Pancreas (tissue), 10 donors: Measurements from ENCODE around the gene GABRG2. TPM values are rescaled to one million over a fixed set of nuclear protein-coding genes. Genes with fewer than 3 reads are reported as not detected.

Experiments
- ATAC-seq, 4 donors: fragments of 200-7000 bp; cut with Tn5 transposase; one replicate each; pipeline versions ENCODE4 v1.8.0 to v1.9.1; 2020; ENCODE audit warnings: mild to moderate bottlenecking in 4 of 4, moderate library complexity in 4 of 4
- DNase-seq, 6 donors: peaks; one replicate each; pipeline ENCODE4 v3.0.0-alpha.2; 2020
- FAIRE-seq: peaks from 2 replicates; lab custom pipeline; 2012; peaks lifted over from hg19 to GRCh38; lab: Jason Lieb, UNC
- H3K27ac ChIP-seq, 4 donors: fragments of 200-600 bp; sonication (generic); 1 replicate in 3 of 4; 2 replicates in 1 of 4; pipeline versions ENCODE4 v1.5.0 to v1.8.0; 2020
- H3K27me3 ChIP-seq, 4 donors: fragments of 200-600 bp; one replicate each; pipeline ENCODE4 v1.8.0; 2021
- H3K36me3 ChIP-seq, 3 donors: fragments of 200-600 bp; sonication (generic) in 1 of 3; one replicate each; pipeline versions ENCODE4 v1.5.0 to v1.8.0; 2020 to 2021
- H3K4me1 ChIP-seq, 3 donors: fragments of 200-600 bp; one replicate each; pipeline ENCODE4 v1.8.0; 2021
- H3K4me3 ChIP-seq, 4 donors: fragments of 200-600 bp; sonication (generic) in 2 of 4; one replicate each; pipeline versions ENCODE4 v1.5.0 to v1.8.0; 2020 to 2021
- H3K9me3 ChIP-seq, 4 donors: fragments of 200-600 bp; one replicate each; pipeline ENCODE4 v1.8.0; 2021
- CTCF ChIP-seq, 4 donors: fragments of 200-600 bp; sonication (generic) in 3 of 4; IDR thresholded peaks; one replicate each; pipeline versions ENCODE4 v1.5.0 to v1.8.0; 2021; ENCODE audit warnings: antibody characterized with exemption in 4 of 4
- WGBS, 2 donors: extraction: QIAGEN DNeasy Blood & Tissue Kit; methylation state at CpG; one replicate each; pipeline ENCODE4 v1.1.7; 2013; 5-methylcytosine and 5-hydroxymethylcytosine counted together
- intact Hi-C, 3 donors: fragments of 100-400 bp; cut with DNase I; formaldehyde crosslinking; loops; one replicate each; pipeline versions ENCODE4 v1.11.1 to v1.14.2; 2022
- polyA plus RNA-seq, 2 donors: library from polyadenylated mRNA; stranded (reverse); fragments of 200-250 nt; gene quantifications; one replicate each; pipeline ENCODE4 v1.2.3, GENCODE V29; 2013
- total RNA-seq, 6 donors: library from RNA; stranded (reverse); fragmentation: NEBNext Ultra II Directional in 4 of 6; extraction: Animal tissue kit (Norgen Biotek cat#: 25700) in 4 of 6; gene quantifications; one replicate each; pipeline versions ENCODE4 v1.2.1 to v1.2.4, GENCODE V29; 2021 to 2023
- donor health status: healthy with polysubstance abuse.
- donor health status: DM: no; HTN: no; CAD: no; lungs with moderate emphysema.
- donor health status: DM: no; HTN: no; CAD: no.
- donor health status: control.
- donor health status: control.
- donor health status: Bipolar disorder and iron deficiency.
- donor health status: DM: yes; HTN: yes; CAD: no.
- donor health status: DM: no; HTN: no; CAD: no.
- donor health status: DM: no; HTN: no; CAD: no.
- donor health status: DM: yes; HTN: yes; CAD: no.

Gene GABRG2
- total RNA-seq (under 1 TPM in 5 of 6 donors, not detected in 1; 0.22 to 0.75 (median 0.35) TPM), polyA plus RNA-seq (1 to 10 TPM in 1 of 2 donors, not detected in 1; 1.5 TPM)

DNA sequence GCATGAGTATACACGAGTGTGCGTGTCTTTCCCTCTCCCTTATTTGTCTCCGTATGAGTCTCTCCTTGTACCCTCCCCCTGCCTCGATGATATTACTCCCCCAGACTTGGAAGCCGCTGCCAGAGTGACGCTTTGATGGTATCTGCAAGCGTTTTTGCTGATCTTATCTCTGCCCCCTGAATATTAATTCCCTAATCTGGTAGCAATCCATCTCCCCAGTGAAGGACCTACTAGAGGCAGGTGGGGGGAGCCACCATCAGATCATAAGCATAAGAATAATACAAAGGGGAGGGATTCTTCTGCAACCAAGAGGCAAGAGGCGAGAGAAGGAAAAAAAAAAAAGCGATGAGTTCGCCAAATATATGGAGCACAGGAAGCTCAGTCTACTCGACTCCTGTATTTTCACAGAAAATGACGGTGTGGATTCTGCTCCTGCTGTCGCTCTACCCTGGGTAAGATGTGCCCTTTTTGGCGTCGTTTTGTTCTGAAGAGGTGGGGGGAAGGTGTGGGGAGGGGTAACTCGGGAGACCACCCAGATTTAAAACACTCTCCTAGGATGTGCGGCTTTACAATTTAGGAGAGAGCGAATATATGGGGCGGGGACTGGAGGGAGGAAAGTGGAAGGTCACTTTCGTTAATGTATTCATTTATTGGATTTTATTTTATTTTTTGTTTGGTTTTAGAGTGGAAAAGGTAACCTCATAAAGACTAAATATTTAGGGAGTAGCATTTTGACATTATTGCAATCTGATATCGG lies at the start of gene GABRG2:
TSS of gene GABRG2 (plus strand) at position 119 of the 757 bp plus-strand sequence. CDS start at position 346, 227 bp downstream.
- no peaks in the 10 kb centered on the region for H3K4me1 ChIP-seq
- ATAC-seq, result no peak
- H3K27ac ChIP-seq, result no peak within 1 kb of the TSS
- H3K36me3 ChIP-seq, result no peaks in the 10 kb centered on the region
- no peaks in the 10 kb centered on the region for H3K27me3 ChIP-seq
- DNase-seq, result no peak
- TF ChIP-seq CTCF (IDR thresholded peaks at IDR 0.05), result no peak
- WGBS, 2 donors, result 4 to 5% methylated on average over 21 of the region's 21 CpGs
- H3K4me3 ChIP-seq, result no peak within 1 kb of the TSS
- intact Hi-C loops, result no loop called here
- H3K9me3 ChIP-seq, result no peaks in the 10 kb centered on the region
- FAIRE-seq, result no peak

GRCh38 chr5:162025312-162025711 lies 42.3 kb upstream of the GABRG2 start:
- no peak for TF ChIP-seq CTCF (IDR thresholded peaks at IDR 0.05)
- ATAC-seq (no peak), FAIRE-seq (no peak), DNase-seq (no peak)
- Histone ChIP-seq H3K27me3 (no peaks in the 10 kb centered on the region), H3K27ac (no peak overlapping the region), H3K9me3 (no peaks in the 10 kb centered on the region), H3K4me1 (no peaks in the 10 kb centered on the region), H3K4me3 (no peak overlapping the region), H3K36me3 (no peaks in the 10 kb centered on the region)
- 61 to 68% methylated on average over 2 of the region's 2 CpGs for WGBS, 2 donors
- intact Hi-C loops, result no loop called here

GRCh38 chr5:162026803-162027202 lies 40.8 kb upstream of the GABRG2 start:
- Histone ChIP-seq H3K9me3 (no peaks in the 10 kb centered on the region), H3K4me3 (no peak overlapping the region), H3K27me3 (no peaks in the 10 kb centered on the region), H3K27ac (no peak overlapping the region), H3K36me3 (no peaks in the 10 kb centered on the region), H3K4me1 (no peaks in the 10 kb centered on the region)
- FAIRE-seq, result no peak
- no peak for DNase-seq
- intact Hi-C loops, result no loop called here
- TF ChIP-seq CTCF (IDR thresholded peaks at IDR 0.05), result no peak
- 29 to 36% methylated on average over 4 of the region's 4 CpGs for WGBS, 2 donors
- no peak for ATAC-seq

- Histone ChIP-seq H3K27me3 (no peaks in the 10 kb centered on the region), H3K27ac (no peak overlapping the region), H3K4me3 (no peak overlapping the region), H3K36me3 (no peaks in the 10 kb centered on the region), H3K9me3 (no peaks in the 10 kb centered on the region), H3K4me1 (no peaks in the 10 kb centered on the region)
- FAIRE-seq (no peak), ATAC-seq (no peak), DNase-seq (no peak)
- 66 to 74% methylated on average over 1 of the region's 1 CpG for WGBS, 2 donors
- no peak for TF ChIP-seq CTCF (IDR thresholded peaks at IDR 0.05)
- intact Hi-C loops, result no loop called here
Observed at GRCh38 chr5:162037431-162037830, 30.1 kb upstream of the GABRG2 start.

DNA sequence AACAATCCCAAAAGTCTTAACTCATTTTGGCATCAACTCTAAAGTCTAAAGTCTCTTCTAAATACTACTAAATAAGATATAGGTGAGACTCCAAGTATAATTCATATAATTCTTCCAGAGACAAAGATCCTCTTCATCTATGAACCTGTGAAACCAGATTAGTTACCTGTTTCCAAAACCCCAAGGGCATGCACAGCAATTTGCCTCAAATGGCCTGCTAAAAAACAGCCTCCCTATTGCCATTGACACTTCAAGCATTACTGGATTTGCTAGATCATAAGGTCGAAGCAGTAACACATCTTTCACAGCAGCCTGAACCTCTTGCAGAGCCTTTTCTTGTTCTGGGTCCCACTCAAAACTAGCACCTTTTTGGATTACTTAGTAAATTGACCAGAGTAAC lies 20.3 kb upstream of the GABRG2 start:
- intact Hi-C loops, result no loop called here
- no peak for DNase-seq
- WGBS, 2 donors, result 22 to 43% methylated on average over 1 of the region's 1 CpG
- no peak overlapping the region for H3K27ac ChIP-seq
- no peaks in the 10 kb centered on the region for H3K4me1 ChIP-seq
- H3K27me3 ChIP-seq, result no peaks in the 10 kb centered on the region
- no peak overlapping the region for H3K4me3 ChIP-seq
- no peak for ATAC-seq
- H3K36me3 ChIP-seq, result no peaks in the 10 kb centered on the region
- no peak for TF ChIP-seq CTCF (IDR thresholded peaks at IDR 0.05)
- H3K9me3 ChIP-seq, result no peaks in the 10 kb centered on the region
- FAIRE-seq, result no peak
